Left lung (tissue), 14 donors: ENCODE results near the gene PPP2R2C. TPM values are rescaled to one million over a fixed set of nuclear protein-coding genes. Genes with fewer than 3 reads are reported as not detected.

Experiments used
- ATAC-seq: fragments of 200-7000 bp; cut with Tn5 transposase; one replicate; pipeline ENCODE4 v1.9.1; 2020; ENCODE audit warnings: moderate library complexity
- DNase-seq, 4 donors: peaks; one replicate each; pipeline ENCODE4 v3.0.0-alpha.2; 2013 to 2020
- H3K27ac ChIP-seq, 2 donors: fragments of 200-600 bp; sonication (generic) in 1 of 2; one replicate each; pipeline versions ENCODE4 v1.5.0 to v1.8.0; 2020 to 2021
- H3K27me3 ChIP-seq, 2 donors: fragments of 200-600 bp; sonication (generic) in 1 of 2; one replicate each; pipeline versions ENCODE4 v1.5.0 to v1.8.0; 2020 to 2021
- H3K36me3 ChIP-seq, 2 donors: fragments of 200-600 bp; sonication (generic) in 1 of 2; one replicate each; pipeline versions ENCODE4 v1.5.0 to v1.8.0; 2020 to 2021
- H3K4me1 ChIP-seq, 2 donors: fragments of 200-600 bp; one replicate each; pipeline ENCODE4 v1.8.0; 2021
- H3K4me3 ChIP-seq, 2 donors: fragments of 200-600 bp; sonication (generic) in 1 of 2; one replicate each; pipeline versions ENCODE4 v1.5.0 to v1.8.0; 2020 to 2021; ENCODE audit warnings: mild to moderate bottlenecking in 1 of 2
- H3K9me3 ChIP-seq, 2 donors: fragments of 200-600 bp; sonication (generic) in 1 of 2; one replicate each; pipeline versions ENCODE4 v1.5.0 to v1.8.0; 2020 to 2021
- intact Hi-C, 2 donors: fragments of 100-400 bp; cut with DNase I; formaldehyde crosslinking; loops; one replicate each; pipeline versions ENCODE4 v1.11.2 to v1.14.2; 2022
- long read RNA-seq, 12 donors: library from polyadenylated mRNA in 2 of 12; unstranded in 2 of 12; transcript quantifications; one replicate each; pipeline ENCODE4 v2.0.0 and lab custom pipeline, GENCODE V29; 2019 to 2026
- polyA plus RNA-seq, 6 donors: library from polyadenylated mRNA; unstranded; fragments of 120-200 nt; gene quantifications; one replicate each; pipeline ENCODE4 v1.2.1, GENCODE V29; 2013; ENCODE audit not compliant: insufficient read length in 6 of 6
- total RNA-seq, 2 donors: library from RNA; stranded (reverse); fragmentation: NEBNext Ultra II Directional; extraction: Animal tissue kit (Norgen Biotek cat#: 25700); gene quantifications; one replicate each; pipeline ENCODE4 v1.2.1, GENCODE V29; 2021
- TF ChIP-seq, protein P1 (sequence below), 2 donors: fragments of 200-600 bp; sonication (generic) in 1 of 2; IDR thresholded peaks; one replicate each; pipeline versions ENCODE4 v1.5.0 to v1.8.0; 2021; ENCODE audit warnings: antibody characterized with exemption in 2 of 2
- donor health status: DM: no; HTN: yes; CAD: no.
- donor health status: DM: no; HTN: no; CAD: no.

Gene PPP2R2C
- total RNA-seq (under 1 TPM in 1 of 2 donors, not detected in 1; 0.35 TPM), polyA plus RNA-seq (under 1 TPM; 0.29 to 0.50 (median 0.43) TPM)
- long read RNA-seq, donor 1, partial matches to known transcripts = 986 of 1,161 reads
- long read RNA-seq, donor 1, other reads (novel, unspliced or antisense) = 175 of 1,161 reads
- long read RNA-seq, donor 2 = 0 reads
- long read RNA-seq, donor 3 = 0 reads
- long read RNA-seq, donor 4 = 0 reads
- long read RNA-seq, donor 5 = 0 reads
- long read RNA-seq, donor 6 = 0 reads
- long read RNA-seq, donor 7 = 0 reads
- long read RNA-seq, donor 8 = 0 reads
- long read RNA-seq, donor 9 = 0 reads
- long read RNA-seq, donor 10 = 0 reads
- long read RNA-seq, donor 11, full-length matches to known transcripts = 21 of 27 reads
- long read RNA-seq, donor 11, partial matches to known transcripts = 0 of 27 reads
- long read RNA-seq, donor 11, other reads (novel, unspliced or antisense) = 6 of 27 reads
- long read RNA-seq, donor 12 = 0 reads

DNA sequence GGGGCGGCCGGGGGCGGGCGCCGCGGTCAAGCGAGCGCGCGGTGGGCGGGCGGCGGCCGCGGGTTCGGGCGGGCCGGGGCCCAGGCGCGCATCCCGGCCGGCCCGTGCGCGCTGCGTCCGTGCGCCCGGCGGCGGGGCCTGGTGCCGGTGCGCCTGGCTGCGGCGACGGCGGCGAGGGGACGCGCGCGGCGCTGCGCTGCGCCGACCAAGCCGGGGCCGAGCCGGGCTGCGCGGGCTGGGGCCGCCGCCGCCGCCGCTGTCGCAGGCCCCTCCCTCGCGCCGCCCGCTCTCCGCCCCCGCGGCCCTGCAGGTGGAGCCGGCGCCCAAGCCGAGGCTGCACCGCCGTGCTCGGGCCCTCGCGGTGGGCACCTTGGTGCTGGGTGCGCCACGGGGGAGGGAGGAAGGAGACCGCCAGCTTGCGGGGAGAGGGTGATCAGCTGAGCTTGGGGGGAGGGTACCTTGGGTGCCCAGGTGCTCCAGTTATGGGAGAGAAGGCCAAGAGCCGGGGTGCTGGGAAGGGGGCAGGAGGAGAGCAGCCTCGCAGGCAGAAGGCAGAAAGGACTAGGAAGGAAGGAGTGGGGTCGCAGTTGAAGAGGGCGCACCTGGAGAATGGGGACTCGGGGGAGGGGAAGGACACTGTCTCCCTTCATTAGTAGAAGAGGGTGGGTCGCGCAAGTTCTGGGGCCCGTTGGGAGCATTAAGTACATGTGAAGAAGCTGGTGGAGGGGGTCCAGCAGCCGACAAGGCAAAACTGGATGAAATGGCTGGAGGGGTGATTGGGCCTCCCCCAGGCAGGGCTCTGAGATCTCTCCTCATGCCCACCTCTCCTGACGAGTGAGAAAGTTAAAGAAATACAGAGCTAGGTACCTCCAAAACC is at the start of gene PPP2R2C:
PPP2R2C (minus strand) TSS at position 228 of the 877 bp plus-strand sequence. CDS start 385 bp downstream, outside the sequence.
- no peak within 1 kb of the TSS for H3K27ac ChIP-seq
- H3K27me3 ChIP-seq = peaks cover 30 to 98% of the 10 kb centered on the region in 2 donors
- ATAC-seq (peak; percentile 45), DNase-seq (peak in 1 of 4 donors; percentile 70)
- no peaks in the 10 kb centered on the region for H3K9me3 ChIP-seq
- TF ChIP-seq, protein P1, sequence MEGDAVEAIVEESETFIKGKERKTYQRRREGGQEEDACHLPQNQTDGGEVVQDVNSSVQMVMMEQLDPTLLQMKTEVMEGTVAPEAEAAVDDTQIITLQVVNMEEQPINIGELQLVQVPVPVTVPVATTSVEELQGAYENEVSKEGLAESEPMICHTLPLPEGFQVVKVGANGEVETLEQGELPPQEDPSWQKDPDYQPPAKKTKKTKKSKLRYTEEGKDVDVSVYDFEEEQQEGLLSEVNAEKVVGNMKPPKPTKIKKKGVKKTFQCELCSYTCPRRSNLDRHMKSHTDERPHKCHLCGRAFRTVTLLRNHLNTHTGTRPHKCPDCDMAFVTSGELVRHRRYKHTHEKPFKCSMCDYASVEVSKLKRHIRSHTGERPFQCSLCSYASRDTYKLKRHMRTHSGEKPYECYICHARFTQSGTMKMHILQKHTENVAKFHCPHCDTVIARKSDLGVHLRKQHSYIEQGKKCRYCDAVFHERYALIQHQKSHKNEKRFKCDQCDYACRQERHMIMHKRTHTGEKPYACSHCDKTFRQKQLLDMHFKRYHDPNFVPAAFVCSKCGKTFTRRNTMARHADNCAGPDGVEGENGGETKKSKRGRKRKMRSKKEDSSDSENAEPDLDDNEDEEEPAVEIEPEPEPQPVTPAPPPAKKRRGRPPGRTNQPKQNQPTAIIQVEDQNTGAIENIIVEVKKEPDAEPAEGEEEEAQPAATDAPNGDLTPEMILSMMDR (IDR thresholded peaks at IDR 0.05) = no peak
- no peaks in the 10 kb centered on the region for H3K36me3 ChIP-seq
- H3K4me1 ChIP-seq = peaks cover 0 to 10% of the 10 kb centered on the region in 2 donors
- no peak within 1 kb of the TSS for H3K4me3 ChIP-seq
- intact Hi-C loops = no loop called here

DNA sequence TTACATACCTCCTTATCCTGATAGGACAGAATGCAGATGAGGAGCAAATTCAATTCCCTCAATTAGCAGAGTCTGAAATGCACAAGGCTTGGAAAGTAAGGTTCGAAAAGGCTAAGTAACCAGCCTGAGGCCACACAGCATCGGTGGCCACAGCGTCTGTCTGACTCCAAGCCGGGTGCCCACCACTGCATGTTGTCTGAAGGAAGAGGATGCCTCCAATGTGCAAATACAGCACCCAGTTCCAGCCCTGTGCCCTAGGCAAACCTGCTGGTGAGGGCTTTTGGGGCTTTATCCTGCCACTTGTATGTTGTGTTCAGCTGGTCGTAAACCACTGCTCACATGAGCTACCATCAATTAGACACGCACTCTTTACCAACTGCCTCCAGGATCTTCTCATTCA is 48.6 kb upstream of the PPP2R2C start:
- no peak for DNase-seq
- no peaks in the 10 kb centered on the region for H3K4me1 ChIP-seq
- peaks cover 0 to 29% of the 10 kb centered on the region in 2 donors for H3K27me3 ChIP-seq
- no peak overlapping the region for H3K4me3 ChIP-seq
- intact Hi-C loops = no loop called here
- H3K9me3 ChIP-seq = no peaks in the 10 kb centered on the region
- ATAC-seq = no peak
- no peaks in the 10 kb centered on the region for H3K36me3 ChIP-seq
- TF ChIP-seq, protein P1 (IDR thresholded peaks at IDR 0.05) = no peak
- no peak overlapping the region for H3K27ac ChIP-seq

DNA sequence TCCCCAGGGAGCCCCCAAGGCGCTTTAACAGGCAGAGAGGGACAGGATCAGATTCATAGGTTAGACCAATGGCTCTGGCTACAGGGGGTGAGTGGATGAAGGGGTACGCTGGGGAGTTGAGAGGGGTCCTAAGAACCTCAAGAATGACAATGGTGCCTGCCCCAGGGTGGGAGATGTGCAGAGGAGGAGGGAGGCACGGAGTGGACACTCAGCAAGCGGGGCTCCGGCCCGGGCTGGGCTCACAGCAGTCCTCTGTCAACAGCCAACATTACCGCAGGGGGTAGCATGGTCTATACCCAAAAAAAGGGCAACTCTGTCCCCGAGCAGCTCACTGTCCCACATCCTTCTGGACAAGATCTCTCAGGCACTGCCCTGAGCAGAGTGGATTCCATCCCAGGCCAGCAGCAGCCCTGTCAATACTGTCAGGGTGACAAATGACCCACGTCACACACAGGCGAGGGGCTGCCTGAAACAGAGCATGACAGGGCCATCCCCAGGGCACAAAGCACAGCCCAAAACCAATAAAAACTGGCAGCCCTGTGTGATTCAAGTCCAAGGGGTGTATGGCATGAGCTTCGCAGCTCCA is 47.7 kb upstream of the PPP2R2C start:
- intact Hi-C loops = no loop called here
- Histone ChIP-seq H3K9me3 (no peaks in the 10 kb centered on the region), H3K27ac (no peak overlapping the region), H3K4me3 (no peak overlapping the region), H3K4me1 (no peaks in the 10 kb centered on the region), H3K27me3 (peaks cover 0 to 29% of the 10 kb centered on the region in 2 donors), H3K36me3 (no peaks in the 10 kb centered on the region)
- ATAC-seq (no peak), DNase-seq (no peak)
- TF ChIP-seq, protein P1 (IDR thresholded peaks at IDR 0.05) = no peak

DNA sequence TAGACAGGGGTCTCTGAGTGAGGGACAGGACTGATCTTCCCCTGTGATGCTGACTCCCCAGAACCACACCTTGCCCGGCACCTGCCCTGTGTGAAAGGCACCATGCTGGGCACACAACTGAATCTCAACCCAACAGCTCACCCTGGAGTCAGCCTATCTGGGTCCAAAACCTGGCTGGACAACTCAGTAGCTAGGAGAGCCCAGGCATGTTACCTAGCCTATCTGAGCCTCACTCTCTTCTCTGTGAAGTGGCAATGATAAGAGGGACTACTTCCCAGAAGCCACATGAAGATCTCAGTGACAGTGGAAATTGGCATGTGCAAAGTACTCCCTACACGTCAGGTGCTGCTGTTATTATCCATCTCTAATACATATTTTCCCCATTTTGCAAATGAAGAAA is 44.8 kb upstream of the PPP2R2C start:
- H3K9me3 ChIP-seq = peaks cover 0 to 2% of the 10 kb centered on the region in 2 donors
- no peak overlapping the region for H3K4me3 ChIP-seq
- DNase-seq (no peak), ATAC-seq (no peak)
- no peaks in the 10 kb centered on the region for H3K4me1 ChIP-seq
- no peaks in the 10 kb centered on the region for H3K36me3 ChIP-seq
- peaks cover 0 to 22% of the 10 kb centered on the region in 2 donors for H3K27me3 ChIP-seq
- no peak overlapping the region for H3K27ac ChIP-seq
- intact Hi-C loops = no loop called here
- TF ChIP-seq, protein P1 (IDR thresholded peaks at IDR 0.05) = no peak
